OCI-LY1 (cell line): ENCODE measurements around the gene BICDL1.

Experiments used
- H2AFZ ChIP-seq: fragments of 200-600 bp; sonication (generic), shearing (Covaris generic); 2 replicates; pipeline ENCODE4 v1.6.0; 2014; ENCODE audit warnings: antibody characterized with exemption, mild to moderate bottlenecking, low read length
- H3F3A ChIP-seq: fragments of 200-600 bp; sonication (generic), shearing (Covaris generic); 2 replicates; pipeline ENCODE4 v1.6.0; 2014; ENCODE audit warnings: mild to moderate bottlenecking, antibody characterized with exemption, low read length, moderate library complexity; ENCODE audit not compliant: insufficient read depth
- H3K27ac ChIP-seq: fragments of 200-600 bp; sonication (generic); 2 replicates; pipeline ENCODE4 v1.5.1; 2014; ENCODE audit warnings: low read length, mixed run types, mild to moderate bottlenecking, low read depth; ENCODE audit not compliant: poor library complexity, severe bottlenecking
- H3K27me3 ChIP-seq: fragments of 200-600 bp; sonication (generic); 2 replicates; pipeline ENCODE4 v1.6.0; 2014; ENCODE audit warnings: antibody characterized with exemption, mild to moderate bottlenecking, low read length, moderate library complexity; ENCODE audit not compliant: insufficient read depth
- H3K36me3 ChIP-seq: fragments of 200-600 bp; sonication (generic); 2 replicates; pipeline ENCODE4 v1.6.1; 2014; ENCODE audit warnings: mild to moderate bottlenecking, antibody characterized with exemption, low read length, moderate library complexity, mixed read lengths; ENCODE audit not compliant: insufficient read depth
- H3K4me1 ChIP-seq: fragments of 200-600 bp; sonication (generic); 2 replicates; pipeline ENCODE4 v1.5.1; 2014; ENCODE audit warnings: mild to moderate bottlenecking, low read length, moderate library complexity; ENCODE audit not compliant: insufficient read depth, severe bottlenecking
- H3K4me2 ChIP-seq: fragments of 200-600 bp; sonication (generic), shearing (Covaris generic); 2 replicates; pipeline ENCODE4 v1.6.1; 2014; ENCODE audit warnings: low read length
- H3K4me3 ChIP-seq: fragments of 200-600 bp; sonication (generic); 2 replicates; pipeline ENCODE4 v1.5.1; 2014; ENCODE audit warnings: low read length, low read depth, mild to moderate bottlenecking, mixed read lengths; ENCODE audit not compliant: poor library complexity, severe bottlenecking
- H3K79me2 ChIP-seq: fragments of 200-600 bp; shearing (Covaris generic); 2 replicates; pipeline ENCODE4 v1.6.1; 2016; ENCODE audit warnings: mixed run types, low read length, mixed read lengths; ENCODE audit not compliant: insufficient read depth
- H3K9ac ChIP-seq: fragments of 200-600 bp; sonication (generic), shearing (Covaris generic); 2 replicates; pipeline ENCODE4 v1.6.1; 2014; ENCODE audit warnings: mild to moderate bottlenecking, low read length, mixed read lengths
- H3K9me2 ChIP-seq: fragments of 200-600 bp; sonication (generic), shearing (Covaris generic); 2 replicates; pipeline ENCODE4 v1.6.1; 2014; ENCODE audit warnings: low read depth, mild to moderate bottlenecking, low read length, mixed read lengths
- H3K9me3 ChIP-seq: fragments of 200-600 bp; shearing (Covaris generic); 2 replicates; pipeline ENCODE4 v1.6.1; 2014; ENCODE audit warnings: low read length, mixed read lengths
- H4K20me1 ChIP-seq: fragments of 200-600 bp; sonication (generic), shearing (Covaris generic); 2 replicates; pipeline ENCODE4 v1.6.0; 2016; ENCODE audit warnings: mild to moderate bottlenecking, low read length; ENCODE audit not compliant: insufficient read depth
- EZH2 ChIP-seq: fragments of 200-600 bp; sonication (generic), shearing (Covaris generic); IDR thresholded peaks from 2 replicates; pipeline ENCODE4 v1.8.0; 2017; ENCODE audit warnings: borderline replicate concordance, mixed run types, mild to moderate bottlenecking, antibody characterized with exemption, low read length, moderate library complexity, mixed read lengths
- TF ChIP-seq, protein P1 (sequence below): fragments of 200-600 bp; sonication (generic), shearing (Covaris generic); IDR thresholded peaks from 2 replicates; pipeline ENCODE4 v1.5.1; 2017; ENCODE audit warnings: mild to moderate bottlenecking, antibody characterized with exemption, low read length, moderate library complexity, mixed read lengths

The BICDL1 gene

DNA sequence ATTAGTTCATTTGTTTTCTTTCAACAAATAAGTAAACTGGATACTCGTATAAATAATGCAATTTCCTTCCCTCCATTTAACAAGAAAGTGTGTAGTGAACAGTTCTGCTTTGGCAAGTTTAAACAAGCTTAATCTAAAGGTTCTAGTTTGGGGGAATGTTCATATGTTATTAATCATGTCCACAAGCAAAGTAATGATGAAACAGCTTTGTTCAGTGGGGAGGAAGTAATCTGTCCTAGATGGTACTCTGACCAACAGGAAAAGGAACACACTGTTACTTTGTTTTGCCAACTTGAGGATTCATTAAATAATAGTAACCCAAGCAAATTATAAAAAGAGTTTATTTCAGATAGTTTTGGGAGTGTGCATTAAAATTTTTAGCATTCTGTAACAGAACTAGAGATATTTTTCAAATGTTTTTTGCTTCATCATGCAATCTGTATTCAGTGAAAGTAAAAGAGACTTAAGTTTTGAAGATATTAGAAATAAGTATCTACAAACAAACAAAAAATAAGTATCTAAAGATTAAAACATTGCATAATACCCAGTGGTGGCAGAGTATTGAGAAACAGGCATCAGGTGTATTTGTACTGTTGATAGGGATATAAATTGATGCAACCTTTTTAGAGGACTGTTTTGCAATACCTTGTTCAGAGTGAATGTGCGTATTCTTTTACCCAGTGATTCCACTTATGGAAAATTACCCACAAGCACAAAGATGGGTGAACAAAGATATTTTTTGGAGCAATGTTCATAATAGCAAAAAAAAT lies 66.4 kb downstream of the BICDL1 start:
- H3K4me1 ChIP-seq: no peaks in the 10 kb centered on the region
- no peak overlapping the region for H3K4me2 ChIP-seq
- no peak overlapping the region for H3K9ac ChIP-seq
- no peaks in the 10 kb centered on the region for H3K9me3 ChIP-seq
- H3F3A ChIP-seq: no peaks in the 10 kb centered on the region
- no peaks in the 10 kb centered on the region for H3K9me2 ChIP-seq
- no peak overlapping the region for H2AFZ ChIP-seq
- H3K27ac ChIP-seq: no peak overlapping the region
- H3K4me3 ChIP-seq: no peak overlapping the region
- H3K79me2 ChIP-seq: no peaks in the 10 kb centered on the region
- no peaks in the 10 kb centered on the region for H4K20me1 ChIP-seq
- no peaks in the 10 kb centered on the region for H3K27me3 ChIP-seq
- TF ChIP-seq, protein P1, sequence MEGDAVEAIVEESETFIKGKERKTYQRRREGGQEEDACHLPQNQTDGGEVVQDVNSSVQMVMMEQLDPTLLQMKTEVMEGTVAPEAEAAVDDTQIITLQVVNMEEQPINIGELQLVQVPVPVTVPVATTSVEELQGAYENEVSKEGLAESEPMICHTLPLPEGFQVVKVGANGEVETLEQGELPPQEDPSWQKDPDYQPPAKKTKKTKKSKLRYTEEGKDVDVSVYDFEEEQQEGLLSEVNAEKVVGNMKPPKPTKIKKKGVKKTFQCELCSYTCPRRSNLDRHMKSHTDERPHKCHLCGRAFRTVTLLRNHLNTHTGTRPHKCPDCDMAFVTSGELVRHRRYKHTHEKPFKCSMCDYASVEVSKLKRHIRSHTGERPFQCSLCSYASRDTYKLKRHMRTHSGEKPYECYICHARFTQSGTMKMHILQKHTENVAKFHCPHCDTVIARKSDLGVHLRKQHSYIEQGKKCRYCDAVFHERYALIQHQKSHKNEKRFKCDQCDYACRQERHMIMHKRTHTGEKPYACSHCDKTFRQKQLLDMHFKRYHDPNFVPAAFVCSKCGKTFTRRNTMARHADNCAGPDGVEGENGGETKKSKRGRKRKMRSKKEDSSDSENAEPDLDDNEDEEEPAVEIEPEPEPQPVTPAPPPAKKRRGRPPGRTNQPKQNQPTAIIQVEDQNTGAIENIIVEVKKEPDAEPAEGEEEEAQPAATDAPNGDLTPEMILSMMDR: no peak
- TF ChIP-seq EZH2: no peak
- H3K36me3 ChIP-seq: no peaks in the 10 kb centered on the region

- Histone ChIP-seq H3K4me1 (no peaks in the 10 kb centered on the region), H3K36me3 (no peaks in the 10 kb centered on the region; the same call in 1 of the 2 replicates), H3K4me2 (no peak overlapping the region), H3K9me2 (no peaks in the 10 kb centered on the region), H3K79me2 (no peaks in the 10 kb centered on the region), H3F3A (no peaks in the 10 kb centered on the region), H3K4me3 (no peak overlapping the region), H3K9me3 (no peaks in the 10 kb centered on the region), H3K27me3 (no peaks in the 10 kb centered on the region), H4K20me1 (no peaks in the 10 kb centered on the region), H3K9ac (no peak overlapping the region), H3K27ac (no peak overlapping the region), H2AFZ (no peak overlapping the region)
- TF ChIP-seq, protein P1: no peak
- no peak for TF ChIP-seq EZH2
Measured at GRCh38 chr12:120056739-120057138, 67.7 kb downstream of the BICDL1 start.

DNA sequence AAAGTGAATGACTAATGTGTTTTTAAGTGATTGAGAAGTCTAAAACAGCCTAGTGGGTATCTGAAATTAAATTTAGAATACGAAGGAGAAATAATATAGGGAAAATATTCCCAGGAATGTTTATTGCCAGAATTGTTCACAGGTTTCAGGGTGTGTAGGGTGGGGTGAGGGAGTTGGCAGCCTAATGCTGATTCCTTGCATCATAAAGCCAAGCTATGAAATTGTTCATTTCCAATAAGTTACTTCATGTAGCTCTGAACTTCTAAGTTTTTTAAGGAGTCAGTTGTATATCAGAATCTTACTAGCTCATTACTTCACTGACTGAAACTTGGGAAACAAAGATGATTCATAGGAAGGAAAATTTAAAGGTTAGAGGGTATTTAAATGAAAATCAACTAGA lies 71.2 kb downstream of the BICDL1 start:
- H3K27ac ChIP-seq: no peak overlapping the region
- H3K4me2 ChIP-seq: no peak overlapping the region
- H3K4me1 ChIP-seq: no peaks in the 10 kb centered on the region
- no peaks in the 10 kb centered on the region for H3K27me3 ChIP-seq
- no peaks in the 10 kb centered on the region for H3K9me2 ChIP-seq
- no peak overlapping the region for H3K4me3 ChIP-seq
- no peak for TF ChIP-seq EZH2
- TF ChIP-seq, protein P1: no peak
- H3F3A ChIP-seq: no peaks in the 10 kb centered on the region
- H3K79me2 ChIP-seq: no peaks in the 10 kb centered on the region
- no peaks in the 10 kb centered on the region; the same call in 1 of the 2 replicates for H3K36me3 ChIP-seq
- H3K9ac ChIP-seq: no peak overlapping the region
- H3K9me3 ChIP-seq: no peaks in the 10 kb centered on the region
- no peaks in the 10 kb centered on the region for H4K20me1 ChIP-seq
- no peak overlapping the region for H2AFZ ChIP-seq
